ENCODE results near the gene DCHS1. TPM values are rescaled to one million over a fixed set of nuclear protein-coding genes. Genes with fewer than 3 reads are reported as not detected.
"Not testable (repeated sequence)": the region's sequence is repeated elsewhere in the genome, so short reads cannot be mapped to it uniquely, and the experiment has no call there.

The DCHS1 gene
- 5.8 and 6.4 TPM in 2 replicates for total RNA-seq (2014; rRNA removed; shearing (Covaris generic))
- polyA plus RNA-seq (2016; fragmentation: Nextera tagmentation; extraction: Ambion mirVana): 0.86 and 1.1 TPM in 2 replicates

DNA sequence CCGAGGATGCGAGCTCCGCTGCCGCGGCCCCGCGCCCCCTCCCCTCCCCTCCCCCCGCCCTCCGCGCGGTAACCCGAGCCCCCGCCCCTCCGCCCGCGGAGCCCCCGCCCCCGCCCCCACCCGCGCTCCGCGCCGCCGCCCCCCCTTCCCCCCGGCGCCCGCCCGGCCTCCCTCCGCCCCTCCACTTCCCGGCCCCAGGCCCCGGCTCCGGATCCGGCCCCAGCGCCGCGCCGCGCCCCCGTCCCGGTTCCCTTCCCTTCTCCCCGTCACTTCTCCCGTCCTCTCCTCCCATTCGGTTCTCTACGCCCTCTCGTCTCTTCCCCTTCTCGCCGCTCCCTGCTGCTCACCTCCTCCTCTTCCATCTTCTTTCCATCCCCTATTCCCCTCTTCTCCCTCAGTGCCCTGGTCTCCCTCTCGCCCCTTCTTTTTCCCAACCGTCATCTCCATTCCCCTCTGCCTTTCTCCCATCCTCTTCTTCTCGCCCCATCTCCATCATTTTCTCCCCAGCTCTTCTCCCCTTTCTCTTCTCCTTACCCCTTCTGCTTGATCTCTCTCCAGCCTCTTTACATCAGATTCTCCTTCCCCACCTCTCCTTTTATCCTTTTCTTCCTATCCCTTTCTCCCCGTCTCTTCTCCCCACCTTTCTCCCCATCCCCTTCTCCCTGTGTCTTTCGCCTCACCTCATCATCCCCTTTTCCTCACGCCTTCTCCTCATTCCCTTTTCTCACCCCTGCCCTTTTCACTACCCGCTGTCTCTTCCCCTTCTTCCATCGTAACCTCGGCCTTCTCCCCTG, at the start of gene DCHS1:
TSS of gene DCHS1 (minus strand) at position 20 of the 794 bp plus-strand sequence. CDS start 14,196 bp downstream, outside the sequence.
- H3F3A ChIP-seq (ENCODE audit: insufficient read depth): peaks cover 15% of the 10 kb centered on the region
- peak; percentile 39 for DNase-seq
- peak within 1 kb of the TSS; percentile 40; the same call in 1 of the 2 replicates for H3K9ac ChIP-seq
- in situ Hi-C loops (cut with MboI): no loop called here
- no peaks in the 10 kb centered on the region for H3K79me2 ChIP-seq (ENCODE audit: insufficient read depth)
- H3K27me3 ChIP-seq (replicated peaks; ENCODE audit: insufficient read depth): 0 out of 2 replicates have a peak, but pooled peaks cover 4% of the 10 kb centered on the region
- WGBS, 2 experiments (ENCODE audit: low coverage in 1 of 2, low lambda C conversion rate in 2 of 2, missing lambda C conversion rate in 2 of 2): 13 to 38% methylated on average over 12 to 46 of the region's 56 CpGs
- no peaks in the 10 kb centered on the region for H3K9me3 ChIP-seq (ENCODE audit: low read depth)
- no peak within 1 kb of the TSS for H3K27ac ChIP-seq
- peak within 1 kb of the TSS; percentile 68 for H2AFZ ChIP-seq
- no peak for TF ChIP-seq EZH2phosphoT487 (IDR thresholded peaks at IDR 0.05; ENCODE audit: insufficient read depth, low read depth)
- no peak for TF ChIP-seq EZH2 (IDR thresholded peaks at IDR 0.05; ENCODE audit: insufficient read depth, poor library complexity, severe bottlenecking)
- no peaks in the 10 kb centered on the region for H3K9me2 ChIP-seq (ENCODE audit: insufficient read depth)
- H3K4me3 ChIP-seq: peak within 1 kb of the TSS; percentile 61
- H4K20me1 ChIP-seq (ENCODE audit: insufficient read depth): no peaks in the 10 kb centered on the region
- no peaks in the 10 kb centered on the region for H3K4me1 ChIP-seq (ENCODE audit: insufficient read depth)
- no peak within 1 kb of the TSS for H3K4me2 ChIP-seq (ENCODE audit: unreplicated experiment)
- no peaks in the 10 kb centered on the region for H3K36me3 ChIP-seq (ENCODE audit: low read depth)

DNA sequence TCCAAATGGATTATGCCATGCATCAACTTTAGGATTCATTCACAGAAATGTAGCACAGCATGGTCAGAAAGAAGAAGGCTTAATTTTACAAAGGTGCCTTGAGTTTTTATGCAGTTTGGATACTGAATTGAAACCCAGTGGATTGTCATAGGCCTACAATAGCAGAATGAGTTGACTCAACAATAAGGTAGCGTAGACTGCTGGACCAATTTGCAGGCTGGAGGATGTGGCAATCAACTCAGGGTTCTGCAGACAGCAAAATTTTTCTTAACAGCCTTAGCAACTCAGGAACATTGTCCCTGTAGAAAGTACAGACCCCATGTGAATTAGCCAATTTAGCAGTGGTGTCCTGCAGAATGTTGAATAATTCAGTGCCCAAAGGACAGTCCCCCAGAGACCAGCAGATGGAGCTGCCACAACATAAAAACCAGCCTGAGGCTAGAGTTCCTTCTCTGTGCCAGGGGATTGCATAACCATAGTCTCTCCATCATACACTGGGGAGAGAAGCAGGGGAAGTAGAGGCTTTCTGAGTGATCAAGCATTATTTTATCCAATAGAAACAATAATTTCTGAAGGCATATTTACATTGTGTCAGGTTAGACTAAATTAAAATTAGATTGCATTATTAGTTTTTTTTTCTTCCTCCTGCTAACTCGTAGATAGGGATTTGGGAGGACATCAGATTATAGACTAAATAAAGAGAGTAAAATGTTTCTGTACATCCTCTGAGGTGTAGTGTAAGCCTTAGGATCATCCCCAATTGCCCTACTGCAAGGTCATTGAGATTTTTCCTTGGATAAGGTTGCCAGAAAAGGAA, 47.8 kb upstream of the DCHS1 start:
- no peak overlapping the region for H3K27ac ChIP-seq
- no peaks in the 10 kb centered on the region for H3K9me2 ChIP-seq (ENCODE audit: insufficient read depth)
- H3K4me3 ChIP-seq: no peak overlapping the region
- in situ Hi-C loops (cut with MboI): no loop called here
- no peaks in the 10 kb centered on the region for H3K9me3 ChIP-seq (ENCODE audit: low read depth)
- H3F3A ChIP-seq (ENCODE audit: insufficient read depth): no peaks in the 10 kb centered on the region
- no peak for TF ChIP-seq EZH2phosphoT487 (IDR thresholded peaks at IDR 0.05; ENCODE audit: insufficient read depth, low read depth)
- no peak for TF ChIP-seq EZH2 (IDR thresholded peaks at IDR 0.05; ENCODE audit: insufficient read depth, poor library complexity, severe bottlenecking)
- no peaks in the 10 kb centered on the region for H3K36me3 ChIP-seq (ENCODE audit: low read depth)
- H3K27me3 ChIP-seq (replicated peaks; ENCODE audit: insufficient read depth): no peaks in the 10 kb centered on the region
- no peak overlapping the region for H2AFZ ChIP-seq
- no peak overlapping the region for H3K9ac ChIP-seq
- H3K4me1 ChIP-seq (ENCODE audit: insufficient read depth): no peaks in the 10 kb centered on the region
- H3K4me2 ChIP-seq (ENCODE audit: unreplicated experiment): no peak overlapping the region
- 75 to 83% methylated on average over 2 of the region's 2 CpGs for WGBS, 2 experiments (ENCODE audit: low coverage in 1 of 2, low lambda C conversion rate in 2 of 2, missing lambda C conversion rate in 2 of 2)
- no peaks in the 10 kb centered on the region for H3K79me2 ChIP-seq (ENCODE audit: insufficient read depth)
- no peaks in the 10 kb centered on the region for H4K20me1 ChIP-seq (ENCODE audit: insufficient read depth)
- peak; percentile 88 for DNase-seq

DNA sequence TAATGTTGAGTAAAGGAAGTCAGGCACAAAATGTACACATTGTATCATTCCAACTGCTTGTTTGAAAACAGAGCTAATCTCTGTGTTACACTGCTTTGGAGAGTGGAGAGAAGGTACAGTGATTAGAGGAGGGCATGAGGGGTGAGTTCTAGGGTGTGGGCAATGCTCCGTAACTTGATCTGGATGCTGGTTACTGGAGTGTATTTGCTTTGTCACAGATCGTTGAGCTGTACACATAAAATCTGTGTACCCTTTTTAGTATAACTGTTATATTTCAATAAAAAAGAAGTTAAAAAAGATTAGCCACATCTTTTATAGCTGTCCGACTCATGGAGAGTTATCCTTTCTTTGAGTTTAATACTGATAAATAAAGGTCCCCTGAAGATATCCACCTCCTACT, 46.3 kb upstream of the DCHS1 start:
- H3K36me3 ChIP-seq (ENCODE audit: low read depth); H3K4me2 ChIP-seq (ENCODE audit: unreplicated experiment); DNase-seq; H3K79me2 ChIP-seq (ENCODE audit: insufficient read depth); H3K9me2 ChIP-seq (ENCODE audit: insufficient read depth); H3K4me1 ChIP-seq (ENCODE audit: insufficient read depth); H2AFZ ChIP-seq; H3K9ac ChIP-seq; H3K27me3 ChIP-seq (replicated peaks; ENCODE audit: insufficient read depth); H4K20me1 ChIP-seq (ENCODE audit: insufficient read depth); in situ Hi-C loops (cut with MboI); H3K4me3 ChIP-seq; H3K27ac ChIP-seq; H3K9me3 ChIP-seq (ENCODE audit: low read depth); H3F3A ChIP-seq (ENCODE audit: insufficient read depth): not testable (repeated sequence)
- 56 to 69% methylated on average over 3 of the region's 3 CpGs for WGBS, 2 experiments (ENCODE audit: low coverage in 1 of 2, low lambda C conversion rate in 2 of 2, missing lambda C conversion rate in 2 of 2)

GRCh38 chr11:6695377-6695776, 39.8 kb upstream of the DCHS1 start:
- peak overlapping the region; percentile 57 for H3K9ac ChIP-seq
- no peaks in the 10 kb centered on the region for H3K9me3 ChIP-seq (ENCODE audit: low read depth)
- no peaks in the 10 kb centered on the region for H3K79me2 ChIP-seq (ENCODE audit: insufficient read depth)
- H2AFZ ChIP-seq: peak overlapping the region; percentile 33
- peak overlapping the region; percentile 79 for H3K27ac ChIP-seq
- H3F3A ChIP-seq (ENCODE audit: insufficient read depth): peaks cover 43% of the 10 kb centered on the region
- no peak for TF ChIP-seq EZH2 (IDR thresholded peaks at IDR 0.05; ENCODE audit: insufficient read depth, poor library complexity, severe bottlenecking)
- peak; percentile 79 for DNase-seq
- H3K27me3 ChIP-seq (replicated peaks; ENCODE audit: insufficient read depth): no peaks in the 10 kb centered on the region
- peaks cover 43% of the 10 kb centered on the region for H3K4me1 ChIP-seq (ENCODE audit: insufficient read depth)
- WGBS, 2 experiments (ENCODE audit: low coverage in 1 of 2, low lambda C conversion rate in 2 of 2, missing lambda C conversion rate in 2 of 2): 0% methylated on average over 1 of the region's 1 CpG
- H3K36me3 ChIP-seq (ENCODE audit: low read depth): no peaks in the 10 kb centered on the region
- no peaks in the 10 kb centered on the region for H4K20me1 ChIP-seq (ENCODE audit: insufficient read depth)
- H3K4me2 ChIP-seq (ENCODE audit: unreplicated experiment): peak overlapping the region; percentile 60
- peak overlapping the region; percentile 27 for H3K4me3 ChIP-seq
- H3K9me2 ChIP-seq (ENCODE audit: insufficient read depth): no peaks in the 10 kb centered on the region
- in situ Hi-C loops (cut with MboI): no loop called here
